Duodenal mucosa (tissue), 2 donors: ENCODE results near the gene SKIC2.

Experiments used
- H3K27ac ChIP-seq: one replicate; pipeline ENCODE4 v1.7.0; 2013; ENCODE audit warnings: low read depth, low read length
- H3K27me3 ChIP-seq, 2 donors: one replicate each; pipeline ENCODE4 v1.7.0; 2013; ENCODE audit warnings: low read length in 2 of 2, control low read depth in 1 of 2; ENCODE audit not compliant: insufficient read depth in 2 of 2, control insufficient read depth in 1 of 2
- H3K36me3 ChIP-seq, 2 donors: one replicate each; pipeline ENCODE4 v1.7.0; 2013; ENCODE audit warnings: low read length in 2 of 2, control low read depth in 1 of 2; ENCODE audit not compliant: insufficient read depth in 2 of 2, control insufficient read depth in 1 of 2
- H3K4me1 ChIP-seq, 2 donors: one replicate each; pipeline ENCODE4 v1.7.0; 2013; ENCODE audit warnings: low read length in 2 of 2, control low read depth in 1 of 2; ENCODE audit not compliant: insufficient read depth in 2 of 2, control insufficient read depth in 1 of 2
- H3K4me3 ChIP-seq, 2 donors: one replicate each; pipeline ENCODE4 v1.7.0; 2013; ENCODE audit warnings: low read length in 2 of 2, low read depth in 1 of 2
- H3K9ac ChIP-seq, 2 donors: one replicate each; pipeline ENCODE4 v1.7.0; 2013; ENCODE audit warnings: low read length in 2 of 2, low read depth in 1 of 2
- H3K9me3 ChIP-seq, 2 donors: one replicate each; pipeline ENCODE4 v1.7.0; 2013; ENCODE audit warnings: low read length in 2 of 2, control low read depth in 1 of 2; ENCODE audit not compliant: control insufficient read depth in 1 of 2

SKIC2 gene

GRCh38 chr6:31945154-31945506, 13.8 kb upstream of the SKIC2 start:
- Histone ChIP-seq H3K4me1 (peaks cover 31 to 37% of the 10 kb centered on the region in 2 donors), H3K4me3 (peak overlapping the region; percentile 48 to 74), H3K27ac (peak overlapping the region; percentile 91), H3K36me3 (peaks cover 3 to 7% of the 10 kb centered on the region in 2 donors), H3K27me3 (no peaks in the 10 kb centered on the region), H3K9ac (peak overlapping the region; percentile 70 to 74), H3K9me3 (no peaks in the 10 kb centered on the region)

DNA sequence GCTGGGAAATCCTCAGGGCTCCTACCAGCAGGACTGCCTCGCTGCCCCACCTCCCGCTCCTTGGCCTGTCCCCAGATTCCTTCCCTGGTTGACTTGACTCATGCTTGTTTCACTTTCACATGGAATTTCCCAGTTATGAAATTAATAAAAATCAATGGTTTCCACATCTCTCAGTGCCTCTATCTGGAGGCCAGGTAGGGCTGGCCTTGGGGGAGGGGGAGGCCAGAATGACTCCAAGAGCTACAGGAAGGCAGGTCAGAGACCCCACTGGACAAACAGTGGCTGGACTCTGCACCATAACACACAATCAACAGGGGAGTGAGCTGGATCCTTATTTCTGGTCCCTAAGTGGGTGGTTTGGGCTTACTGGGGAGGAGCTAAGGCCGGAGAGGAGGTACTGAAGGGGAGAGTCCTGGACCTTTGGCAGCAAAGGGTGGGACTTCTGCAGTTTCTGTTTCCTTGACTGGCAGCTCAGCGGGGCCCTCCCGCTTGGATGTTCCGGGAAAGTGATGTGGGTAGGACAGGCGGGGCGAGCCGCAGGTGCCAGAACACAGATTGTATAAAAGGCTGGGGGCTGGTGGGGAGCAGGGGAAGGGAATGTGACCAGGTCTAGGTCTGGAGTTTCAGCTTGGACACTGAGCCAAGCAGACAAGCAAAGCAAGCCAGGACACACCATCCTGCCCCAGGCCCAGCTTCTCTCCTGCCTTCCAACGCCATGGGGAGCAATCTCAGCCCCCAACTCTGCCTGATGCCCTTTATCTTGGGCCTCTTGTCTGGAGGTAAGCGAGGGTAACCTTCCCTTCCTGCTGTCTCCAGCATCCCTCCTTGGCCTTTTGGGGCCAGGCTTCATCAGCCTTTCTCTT, 13.2 kb upstream of the SKIC2 start, which contains the start of gene CFB:
TSS of gene CFB (plus strand) at position 589 of the 863 bp plus-strand sequence. CDS start at position 716, 127 bp downstream.
- Histone ChIP-seq H3K36me3 (peaks cover 6 to 9% of the 10 kb centered on the region in 2 donors), H3K27ac (peak within 1 kb of the TSS; percentile 91), H3K4me3 (peak within 1 kb of the TSS; percentile 74), H3K9me3 (no peaks in the 10 kb centered on the region), H3K27me3 (no peaks in the 10 kb centered on the region), H3K9ac (peak within 1 kb of the TSS; percentile 78 to 94), H3K4me1 (peaks cover 27 to 37% of the 10 kb centered on the region in 2 donors)

DNA sequence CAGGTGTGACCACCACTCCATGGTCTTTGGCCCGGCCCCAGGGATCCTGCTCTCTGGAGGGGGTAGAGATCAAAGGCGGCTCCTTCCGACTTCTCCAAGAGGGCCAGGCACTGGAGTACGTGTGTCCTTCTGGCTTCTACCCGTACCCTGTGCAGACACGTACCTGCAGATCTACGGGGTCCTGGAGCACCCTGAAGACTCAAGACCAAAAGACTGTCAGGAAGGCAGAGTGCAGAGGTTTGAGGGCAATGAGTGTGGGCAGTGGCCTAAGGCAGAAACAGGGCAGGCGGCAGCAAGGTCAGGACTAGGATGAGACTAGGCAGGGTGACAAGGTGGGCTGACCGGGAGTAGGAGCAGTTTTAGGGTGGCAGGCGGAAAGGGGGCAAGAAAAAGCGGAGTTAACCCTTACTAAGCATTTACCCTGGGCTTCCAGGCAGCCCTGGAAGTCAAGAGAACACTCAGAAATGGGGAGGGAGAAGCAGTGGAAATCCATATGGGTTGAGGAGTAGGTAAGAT, 12.5 kb upstream of the SKIC2 start:
- Histone ChIP-seq H3K27me3 (no peaks in the 10 kb centered on the region), H3K9me3 (no peaks in the 10 kb centered on the region), H3K4me1 (peaks cover 27 to 37% of the 10 kb centered on the region in 2 donors), H3K27ac (peak overlapping the region; percentile 91), H3K36me3 (peaks cover 12 to 15% of the 10 kb centered on the region in 2 donors), H3K4me3 (peak overlapping the region; percentile 74), H3K9ac (peak overlapping the region; percentile 78 to 94)

- H3K4me1 ChIP-seq: peaks cover 27 to 35% of the 10 kb centered on the region in 2 donors
- H3K36me3 ChIP-seq: peaks cover 20 to 22% of the 10 kb centered on the region in 2 donors
- H3K27ac ChIP-seq: no peak overlapping the region
- H3K27me3 ChIP-seq: no peaks in the 10 kb centered on the region
- H3K9ac ChIP-seq: peak overlapping the region in 1 of 2 donors; percentile 78
- H3K4me3 ChIP-seq: peak overlapping the region in 1 of 2 donors; percentile 74
- H3K9me3 ChIP-seq: no peaks in the 10 kb centered on the region
Observed at GRCh38 chr6:31947070-31947675, 11.8 kb upstream of the SKIC2 start.

- Histone ChIP-seq H3K9me3 (no peaks in the 10 kb centered on the region), H3K4me1 (peaks cover 20 to 28% of the 10 kb centered on the region in 2 donors), H3K27me3 (no peaks in the 10 kb centered on the region), H3K36me3 (peaks cover 22 to 23% of the 10 kb centered on the region in 2 donors), H3K4me3 (no peak overlapping the region), H3K27ac (no peak overlapping the region), H3K9ac (no peak overlapping the region)
Observed at GRCh38 chr6:31947864-31948263, 11.1 kb upstream of the SKIC2 start.

GRCh38 chr6:31948306-31948705, 10.7 kb upstream of the SKIC2 start:
- H3K9me3 ChIP-seq: no peaks in the 10 kb centered on the region
- H3K36me3 ChIP-seq: peaks cover 26 to 27% of the 10 kb centered on the region in 2 donors
- no peaks in the 10 kb centered on the region for H3K27me3 ChIP-seq
- H3K27ac ChIP-seq: no peak overlapping the region
- no peak overlapping the region for H3K4me3 ChIP-seq
- no peak overlapping the region for H3K9ac ChIP-seq
- H3K4me1 ChIP-seq: peaks cover 17 to 26% of the 10 kb centered on the region in 2 donors

GRCh38 chr6:31948753-31949413, 10.1 kb upstream of the SKIC2 start:
- H3K27me3 ChIP-seq: no peaks in the 10 kb centered on the region
- H3K4me1 ChIP-seq: peaks cover 17 to 26% of the 10 kb centered on the region in 2 donors
- H3K9me3 ChIP-seq: no peaks in the 10 kb centered on the region
- H3K27ac ChIP-seq: no peak overlapping the region
- H3K36me3 ChIP-seq: peaks cover 32 to 33% of the 10 kb centered on the region in 2 donors
- H3K4me3 ChIP-seq: no peak overlapping the region
- no peak overlapping the region for H3K9ac ChIP-seq

GRCh38 chr6:31949926-31950548, 8.9 kb upstream of the SKIC2 start:
- Histone ChIP-seq H3K27me3 (no peaks in the 10 kb centered on the region), H3K27ac (no peak overlapping the region), H3K9me3 (no peaks in the 10 kb centered on the region), H3K4me3 (no peak overlapping the region), H3K9ac (no peak overlapping the region), H3K36me3 (peaks cover 43 to 44% of the 10 kb centered on the region in 2 donors), H3K4me1 (peaks cover 12 to 21% of the 10 kb centered on the region in 2 donors)

DNA sequence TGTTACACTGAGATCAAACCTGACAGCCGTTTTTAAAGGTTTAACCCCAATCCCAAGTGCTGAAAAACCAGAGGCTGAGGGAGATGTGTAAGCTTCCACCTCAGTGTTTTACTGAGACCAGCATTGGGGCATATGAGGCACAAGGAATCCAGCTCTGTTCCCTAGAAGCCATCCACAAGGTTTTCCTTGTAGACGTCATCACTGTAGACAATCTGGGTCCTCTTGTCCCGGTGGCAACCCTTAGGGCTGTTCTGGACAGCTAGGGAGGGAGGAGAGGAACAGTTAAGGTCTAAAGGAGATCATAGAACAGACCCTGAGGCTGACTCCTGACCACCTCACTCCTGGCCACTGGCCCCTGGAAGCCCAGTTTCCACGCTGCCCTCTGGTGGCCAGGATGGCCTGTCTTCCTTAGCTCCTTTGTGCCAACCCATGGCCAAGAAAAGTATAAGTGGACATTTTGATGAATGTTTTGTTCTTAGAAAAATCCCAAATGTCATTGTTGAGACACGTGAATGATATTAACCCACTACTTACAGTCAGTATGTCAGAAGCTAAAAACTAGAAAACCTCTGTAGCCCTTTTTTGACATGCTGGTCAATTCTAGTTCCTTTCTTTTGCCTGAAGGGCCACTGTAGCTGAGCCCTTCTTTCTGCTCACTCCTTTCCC, 6.7 kb upstream of the SKIC2 start:
- Histone ChIP-seq H3K27ac (no peak overlapping the region), H3K36me3 (peaks cover 57 to 59% of the 10 kb centered on the region in 2 donors), H3K9ac (no peak overlapping the region)

More for the DNA sequence above, 6.7 kb upstream of the SKIC2 start:
- H3K4me1 ChIP-seq: peaks cover 0 to 3% of the 10 kb centered on the region in 2 donors
- no peak overlapping the region for H3K4me3 ChIP-seq
- H3K27me3 ChIP-seq: no peaks in the 10 kb centered on the region
- H3K9me3 ChIP-seq: no peaks in the 10 kb centered on the region
